ENCODE data around the gene CRBN.
A peak's percentile ranks its signal among the peaks of the same experiment; 100 is the strongest.

Gene CRBN

DNA sequence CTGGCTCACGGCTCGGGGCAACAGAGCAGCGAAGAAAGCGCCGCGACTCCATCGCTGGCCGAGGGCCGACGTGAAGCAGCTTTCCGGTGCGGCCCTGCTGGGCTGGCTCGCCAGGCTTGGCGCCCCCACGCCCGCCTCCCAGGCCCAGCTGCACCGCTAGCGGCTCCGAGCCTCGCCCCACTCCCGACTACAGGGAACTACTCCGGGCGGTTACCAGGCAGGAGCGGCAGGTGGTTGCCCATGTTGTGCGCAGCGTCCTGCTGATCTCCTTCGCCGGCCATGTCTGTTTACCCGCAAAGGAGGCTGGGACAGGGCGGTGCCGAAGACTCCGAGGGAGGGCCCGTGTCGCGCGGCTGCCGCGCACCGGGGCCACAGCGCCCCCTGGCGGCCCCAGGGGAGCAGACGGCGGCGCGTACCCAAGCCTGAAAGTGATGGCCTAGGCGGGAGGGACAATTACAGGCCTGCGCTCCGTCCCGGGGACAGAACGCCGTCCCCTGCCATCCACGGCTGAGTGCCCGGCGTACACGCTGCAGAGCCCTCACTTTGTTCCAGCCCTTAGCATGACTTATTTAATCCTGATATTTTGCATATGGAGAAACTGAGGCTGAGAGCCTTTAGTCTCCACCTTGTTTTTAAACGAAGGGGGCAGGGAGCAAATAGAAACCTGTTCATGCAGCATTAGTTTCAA lies at the start of gene CRBN:
Gene CRBN (minus strand): TSS at position 285 of the 688 bp plus-strand sequence. CDS start 4 bp downstream, at position 281.
- peak; percentile 88 for DNase-seq (ENCODE audit: low read depth)
- H3K4me3 ChIP-seq (ENCODE audit: low read depth, low read length) = peak within 1 kb of the TSS; percentile 81
- 0 out of 2 replicates have a peak, but pooled peaks have one; percentile 13 for TF ChIP-seq MYC (IDR thresholded peaks at IDR 0.05; ENCODE audit: low read depth, low read length)
- peak; percentile 76 for TF ChIP-seq POLR2A (IDR thresholded peaks at IDR 0.05; ENCODE audit: extremely low read depth, insufficient read length)
- peak; percentile 24; the same call in 1 of the 2 replicates for TF ChIP-seq MAX (IDR thresholded peaks at IDR 0.05; ENCODE audit: low read depth, low read length)
- TF ChIP-seq, protein P1, sequence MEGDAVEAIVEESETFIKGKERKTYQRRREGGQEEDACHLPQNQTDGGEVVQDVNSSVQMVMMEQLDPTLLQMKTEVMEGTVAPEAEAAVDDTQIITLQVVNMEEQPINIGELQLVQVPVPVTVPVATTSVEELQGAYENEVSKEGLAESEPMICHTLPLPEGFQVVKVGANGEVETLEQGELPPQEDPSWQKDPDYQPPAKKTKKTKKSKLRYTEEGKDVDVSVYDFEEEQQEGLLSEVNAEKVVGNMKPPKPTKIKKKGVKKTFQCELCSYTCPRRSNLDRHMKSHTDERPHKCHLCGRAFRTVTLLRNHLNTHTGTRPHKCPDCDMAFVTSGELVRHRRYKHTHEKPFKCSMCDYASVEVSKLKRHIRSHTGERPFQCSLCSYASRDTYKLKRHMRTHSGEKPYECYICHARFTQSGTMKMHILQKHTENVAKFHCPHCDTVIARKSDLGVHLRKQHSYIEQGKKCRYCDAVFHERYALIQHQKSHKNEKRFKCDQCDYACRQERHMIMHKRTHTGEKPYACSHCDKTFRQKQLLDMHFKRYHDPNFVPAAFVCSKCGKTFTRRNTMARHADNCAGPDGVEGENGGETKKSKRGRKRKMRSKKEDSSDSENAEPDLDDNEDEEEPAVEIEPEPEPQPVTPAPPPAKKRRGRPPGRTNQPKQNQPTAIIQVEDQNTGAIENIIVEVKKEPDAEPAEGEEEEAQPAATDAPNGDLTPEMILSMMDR (IDR thresholded peaks at IDR 0.05; ENCODE audit: low read depth, low read length) = peak; percentile 75

DNA sequence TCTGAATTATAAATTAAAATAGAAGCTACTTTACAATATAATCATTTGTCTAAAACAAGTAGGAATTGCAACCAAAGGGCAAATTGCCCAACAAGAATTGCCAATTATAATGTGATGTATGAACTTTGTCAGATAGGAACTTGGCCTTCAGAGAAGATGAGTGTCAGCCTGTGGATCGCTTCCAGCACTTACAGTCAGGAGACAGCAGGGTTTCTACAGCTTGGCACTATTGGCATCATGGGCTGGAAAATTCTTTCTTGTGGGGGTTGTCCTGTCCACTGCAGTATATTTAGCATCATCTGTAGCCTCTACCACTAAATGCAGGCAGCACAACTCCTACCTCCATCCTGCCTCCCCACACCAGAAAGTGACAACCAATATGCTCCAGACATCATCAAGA lies 48.1 kb upstream of the CRBN start:
- TF ChIP-seq, protein P1 (IDR thresholded peaks at IDR 0.05; ENCODE audit: low read depth, low read length) = no peak
- no peak for TF ChIP-seq POLR2A (IDR thresholded peaks at IDR 0.05; ENCODE audit: extremely low read depth, insufficient read length)
- TF ChIP-seq MYC (IDR thresholded peaks at IDR 0.05; ENCODE audit: low read depth, low read length) = no peak
- H3K4me3 ChIP-seq (ENCODE audit: low read depth, low read length) = no peak overlapping the region
- DNase-seq (ENCODE audit: low read depth) = no peak

DNA sequence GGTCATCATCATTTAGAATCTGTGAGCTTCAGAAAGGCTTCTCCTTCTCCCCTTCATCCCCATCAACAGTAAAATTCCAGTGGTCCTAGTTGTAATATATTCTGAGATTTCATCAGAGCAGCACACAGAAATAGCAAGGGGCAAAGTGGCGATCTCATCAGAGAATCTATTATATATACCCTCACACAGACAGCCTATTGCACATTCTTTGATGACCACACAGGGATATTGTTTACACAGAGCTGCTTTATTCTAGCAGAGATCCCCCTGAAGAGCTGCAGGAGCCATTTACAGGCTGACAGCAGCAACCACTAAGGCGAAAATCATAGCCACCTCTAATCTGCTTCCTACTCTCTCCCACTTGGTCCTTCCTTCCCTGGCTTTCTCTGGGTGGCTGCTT lies 42.0 kb upstream of the CRBN start:
- H3K4me3 ChIP-seq (ENCODE audit: low read depth, low read length) = no peak overlapping the region
- TF ChIP-seq POLR2A (IDR thresholded peaks at IDR 0.05; ENCODE audit: extremely low read depth, insufficient read length) = no peak
- TF ChIP-seq MYC (IDR thresholded peaks at IDR 0.05; ENCODE audit: low read depth, low read length) = no peak
- no peak for TF ChIP-seq MAX (IDR thresholded peaks at IDR 0.05; ENCODE audit: low read depth, low read length)
- TF ChIP-seq, protein P1 (IDR thresholded peaks at IDR 0.05; ENCODE audit: low read depth, low read length) = no peak

DNA sequence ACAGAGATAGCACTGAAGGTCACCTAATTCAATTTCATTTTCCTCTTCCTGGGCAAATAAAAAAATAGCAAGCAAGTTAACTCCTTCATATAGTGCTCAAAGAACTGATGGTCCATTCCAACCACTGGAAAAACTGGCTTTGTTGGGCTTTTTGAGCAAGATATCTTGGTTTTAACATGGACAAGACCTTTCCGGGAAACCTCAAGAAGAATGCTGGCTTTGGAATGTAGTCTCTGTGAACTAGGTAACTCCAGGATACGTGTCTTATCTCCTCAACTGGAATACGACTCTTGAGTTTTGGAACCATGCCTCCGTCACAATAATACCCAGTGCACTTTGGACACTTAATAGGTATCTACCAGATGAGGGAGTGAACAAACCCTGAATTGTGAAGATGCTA lies 36.9 kb upstream of the CRBN start:
- no peak for TF ChIP-seq MYC (IDR thresholded peaks at IDR 0.05; ENCODE audit: low read depth, low read length)
- no peak for TF ChIP-seq MAX (IDR thresholded peaks at IDR 0.05; ENCODE audit: low read depth, low read length)
- TF ChIP-seq, protein P1 (IDR thresholded peaks at IDR 0.05; ENCODE audit: low read depth, low read length) = no peak
- TF ChIP-seq POLR2A (IDR thresholded peaks at IDR 0.05; ENCODE audit: extremely low read depth, insufficient read length) = no peak
- no peak overlapping the region for H3K4me3 ChIP-seq (ENCODE audit: low read depth, low read length)
- DNase-seq (ENCODE audit: low read depth) = no peak

More for the DNA sequence above, 42.0 kb upstream of the CRBN start:
- DNase-seq (ENCODE audit: low read depth) = no peak

DNA sequence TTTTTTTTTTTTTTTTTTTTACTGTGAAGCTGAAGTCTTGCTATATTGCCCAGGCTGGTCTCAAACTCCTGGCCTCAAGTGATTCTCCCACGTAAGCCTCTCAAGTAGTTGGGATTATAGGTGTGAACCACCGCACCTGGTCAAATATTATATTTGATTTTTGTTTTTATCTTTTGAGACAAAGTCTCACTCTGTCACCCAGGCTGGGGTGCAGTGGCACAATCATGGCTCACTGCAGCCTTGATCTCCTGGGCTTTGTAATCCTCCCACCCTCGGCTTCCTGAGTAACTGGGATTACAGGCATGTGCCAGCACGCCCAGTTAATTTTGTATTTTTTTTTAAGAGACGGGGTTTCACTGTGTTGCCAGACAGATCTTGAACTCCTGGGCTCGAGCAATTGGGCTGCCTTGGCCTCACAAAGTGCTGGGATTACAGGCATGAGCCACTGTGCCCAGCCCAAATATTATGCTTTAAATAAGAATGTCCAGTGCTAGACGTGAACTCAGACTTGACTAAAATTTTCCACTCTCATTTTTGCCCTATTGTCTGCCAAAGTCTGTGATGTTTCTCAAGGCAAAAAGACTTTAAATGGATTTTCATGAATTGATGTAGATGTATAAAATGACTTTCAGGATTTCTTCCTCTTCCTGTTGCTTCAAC lies 33.4 kb upstream of the CRBN start:
- no peak for DNase-seq (ENCODE audit: low read depth)
- no peak overlapping the region for H3K4me3 ChIP-seq (ENCODE audit: low read depth, low read length)
- TF ChIP-seq MAX (IDR thresholded peaks at IDR 0.05; ENCODE audit: low read depth, low read length) (no peak), MYC (IDR thresholded peaks at IDR 0.05; ENCODE audit: low read depth, low read length) (no peak), POLR2A (IDR thresholded peaks at IDR 0.05; ENCODE audit: extremely low read depth, insufficient read length) (no peak)
- TF ChIP-seq, protein P1 (IDR thresholded peaks at IDR 0.05; ENCODE audit: low read depth, low read length) = no peak
